ENCODE results near the gene RING1. TPM values are rescaled to one million over a fixed set of nuclear protein-coding genes. Genes with fewer than 3 reads are reported as not detected.
A peak's percentile ranks its signal among the peaks of the same experiment; 100 is the strongest.
"Not testable (repeated sequence)": the region's sequence is repeated elsewhere in the genome, so short reads cannot be mapped to it uniquely, and the experiment has no call there.

Gene RING1
- total and polyA plus RNA-seq, 8 donors, result 37.4 to 70.6 (median 55.4) TPM

- H3K36me3 ChIP-seq, result peaks cover 0 to 20% of the 10 kb centered on the region in 2 donors
- H3K9me3 ChIP-seq, result no peaks in the 10 kb centered on the region
- peaks cover 0 to 21% of the 10 kb centered on the region in 2 donors for H3K27me3 ChIP-seq
- no peak overlapping the region for H3K4me3 ChIP-seq
- peaks cover 5 to 19% of the 10 kb centered on the region in 2 donors for H3K4me1 ChIP-seq
- H3K27ac ChIP-seq, result no peak overlapping the region
- ATAC-seq (no peak), DNase-seq (peak in 1 of 4 donors; percentile 41)
- TF ChIP-seq CTCF (IDR thresholded peaks at IDR 0.05), result no peak
- intact Hi-C loops (cut with DNase I), result no loop called here
These were observed 7.2 kb downstream of the RING1 start for GRCh38 chr6:33215271-33216116.

DNA sequence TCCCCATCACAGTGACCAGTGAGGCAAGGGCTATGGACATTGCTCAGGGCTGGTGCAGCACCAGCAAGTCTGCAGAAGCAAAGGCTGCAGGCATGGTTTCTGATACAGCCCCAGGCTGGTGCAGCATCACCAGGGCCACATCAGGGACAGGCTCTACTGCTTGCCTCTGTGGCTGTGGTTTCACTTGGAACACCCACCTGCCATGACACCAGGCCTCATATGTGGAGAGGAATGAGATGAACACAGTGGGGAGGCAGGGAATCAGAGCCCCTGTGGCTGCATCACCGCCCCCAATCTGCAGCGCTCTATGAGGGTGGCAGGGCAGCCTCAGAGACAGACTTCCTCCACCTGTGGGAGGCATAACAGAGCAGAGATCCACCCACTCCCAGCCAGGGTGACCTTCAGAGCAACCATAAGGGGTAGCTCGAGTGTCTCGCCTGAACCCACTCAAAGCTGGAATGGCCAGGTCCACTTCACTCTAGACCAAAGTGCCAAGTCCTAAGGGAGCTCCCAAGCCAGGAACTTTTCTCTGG is 7.9 kb downstream of the RING1 start:
- H3K36me3 ChIP-seq, result peaks cover 0 to 13% of the 10 kb centered on the region in 2 donors
- no peak for ATAC-seq
- peaks cover 5 to 19% of the 10 kb centered on the region in 2 donors for H3K4me1 ChIP-seq
- no peak overlapping the region for H3K4me3 ChIP-seq
- H3K9me3 ChIP-seq, result no peaks in the 10 kb centered on the region
- no peak for DNase-seq
- TF ChIP-seq CTCF (IDR thresholded peaks at IDR 0.05), result no peak
- H3K27me3 ChIP-seq, result peaks cover 0 to 28% of the 10 kb centered on the region in 2 donors
- H3K27ac ChIP-seq, result no peak overlapping the region
- intact Hi-C loops (cut with DNase I), result no loop called here

DNA sequence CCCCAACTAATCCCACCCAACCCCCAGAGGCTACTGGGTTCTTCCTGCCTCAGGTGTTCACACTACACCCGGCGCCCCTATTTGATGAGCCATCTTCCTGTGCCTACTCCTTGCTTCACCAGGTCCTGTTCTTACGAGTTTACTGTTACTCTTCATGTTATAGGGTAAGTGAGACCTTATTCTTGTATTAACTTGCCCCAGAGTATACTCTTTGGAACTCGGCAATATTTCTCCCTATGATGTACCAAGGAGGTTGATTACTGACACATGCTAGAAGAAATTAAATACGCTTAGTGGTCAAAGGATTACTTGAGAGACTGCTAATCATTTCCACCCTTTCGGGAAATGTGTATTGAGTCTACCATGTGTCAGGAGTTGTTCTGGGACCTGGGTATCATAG is 8.9 kb downstream of the RING1 start:
- no peaks in the 10 kb centered on the region for H3K9me3 ChIP-seq
- H3K4me1 ChIP-seq, result peaks cover 5 to 16% of the 10 kb centered on the region in 2 donors
- peaks cover 0 to 3% of the 10 kb centered on the region in 2 donors for H3K36me3 ChIP-seq
- H3K27ac ChIP-seq, result no peak overlapping the region
- no peak for TF ChIP-seq CTCF (IDR thresholded peaks at IDR 0.05)
- ATAC-seq (no peak), DNase-seq (no peak)
- intact Hi-C loops (cut with DNase I), result no loop called here
- H3K27me3 ChIP-seq, result peaks cover 0 to 39% of the 10 kb centered on the region in 2 donors
- no peak overlapping the region for H3K4me3 ChIP-seq

- ATAC-seq (no peak), DNase-seq (no peak)
- H3K9me3 ChIP-seq, result no peaks in the 10 kb centered on the region
- peaks cover 3 to 12% of the 10 kb centered on the region in 2 donors for H3K4me1 ChIP-seq
- no peak overlapping the region for H3K4me3 ChIP-seq
- H3K27ac ChIP-seq, result no peak overlapping the region
- intact Hi-C loops (cut with DNase I), result no loop called here
- peaks cover under 1 to 42% of the 10 kb centered on the region in 2 donors for H3K27me3 ChIP-seq
- H3K36me3 ChIP-seq, result no peaks in the 10 kb centered on the region
- TF ChIP-seq CTCF (IDR thresholded peaks at IDR 0.05), result no peak
These were observed 9.4 kb downstream of the RING1 start for GRCh38 chr6:33217681-33218080.

DNA sequence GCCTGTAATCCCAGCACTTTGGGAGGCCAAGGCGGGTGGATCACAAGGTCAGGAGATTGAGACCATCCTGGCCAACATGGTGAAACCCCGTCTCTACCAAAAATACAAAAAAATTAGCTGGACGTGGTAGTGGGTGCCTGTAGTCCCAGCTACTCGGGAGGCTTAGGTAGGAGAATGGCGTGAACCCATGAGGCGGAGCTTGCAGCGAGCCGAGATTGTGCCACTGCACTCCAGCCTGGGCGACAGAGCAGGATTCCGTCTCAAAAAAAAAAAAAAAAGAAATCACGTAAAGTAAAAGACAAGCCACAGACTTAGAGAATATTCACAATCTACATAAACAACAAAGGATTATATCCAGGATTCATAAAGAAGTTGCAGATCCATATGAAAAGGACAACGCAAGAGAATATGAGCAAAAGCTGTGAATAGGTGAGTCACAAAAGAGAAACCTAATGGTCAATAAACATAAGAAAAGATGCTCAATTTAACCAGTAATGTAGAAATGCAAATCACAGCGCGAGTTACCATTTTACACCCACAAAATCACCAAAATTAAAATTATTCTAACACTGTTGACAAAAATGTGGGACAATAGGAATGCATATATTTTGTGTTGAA is 18.3 kb downstream of the RING1 start:
- H3K4me3 ChIP-seq; H3K27ac ChIP-seq; intact Hi-C loops (cut with DNase I); H3K4me1 ChIP-seq; H3K9me3 ChIP-seq; H3K36me3 ChIP-seq; DNase-seq; ATAC-seq: not testable (repeated sequence)
- peaks cover 11 to 47% of the 10 kb centered on the region in 2 donors for H3K27me3 ChIP-seq

Data from left lung (tissue), 10 donors.